ENCODE measurements around the gene UGT1A6.

Gene UGT1A6

DNA sequence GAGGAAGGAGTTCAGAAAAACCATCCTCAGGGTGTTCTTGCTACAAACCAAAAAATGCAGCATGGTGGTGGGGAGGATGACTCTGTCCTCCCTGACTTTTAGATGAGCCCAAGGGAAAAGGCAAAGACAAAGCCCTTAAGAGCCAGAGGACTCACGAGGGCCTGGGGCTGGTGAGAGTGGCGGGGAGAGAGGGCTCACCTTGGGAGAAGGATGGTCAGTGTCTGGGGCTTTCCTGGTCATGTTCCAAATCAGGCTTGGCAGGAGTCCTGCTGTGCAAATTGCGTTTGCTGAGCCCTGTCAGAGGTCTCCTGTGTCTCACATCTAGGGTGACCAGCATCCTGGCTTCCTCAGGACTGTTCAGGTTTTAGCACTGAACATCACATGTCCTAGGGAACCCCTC, 72.1 kb downstream of the UGT1A6 start:
- no peaks in the 10 kb centered on the region for H3K36me3 ChIP-seq
- no peaks in the 10 kb centered on the region for H3K4me1 ChIP-seq (ENCODE audit: control insufficient read depth in 1 of 2, insufficient read depth in 1 of 2, low read depth in 1 of 2, low read length in 1 of 2)
- H3K9me3 ChIP-seq = no peaks in the 10 kb centered on the region
- TF ChIP-seq CTCF (IDR thresholded peaks at IDR 0.05) = no peak
- no peak overlapping the region for H3K27ac ChIP-seq
- H3K27me3 ChIP-seq = peaks cover 13% of the 10 kb centered on the region
- no peak overlapping the region for H3K4me3 ChIP-seq (ENCODE audit: low read depth in 1 of 2, low read length in 1 of 2)

GRCh38 chr2:233766416-233766815, 73.7 kb downstream of the UGT1A6 start:
- Histone ChIP-seq H3K4me3 (ENCODE audit: low read depth in 1 of 2, low read length in 1 of 2) (no peak overlapping the region), H3K27ac (no peak overlapping the region), H3K9me3 (no peaks in the 10 kb centered on the region), H3K27me3 (peaks cover 13% of the 10 kb centered on the region), H3K36me3 (no peaks in the 10 kb centered on the region), H3K4me1 (ENCODE audit: control insufficient read depth in 1 of 2, insufficient read depth in 1 of 2, low read depth in 1 of 2, low read length in 1 of 2) (no peaks in the 10 kb centered on the region)
- TF ChIP-seq CTCF (IDR thresholded peaks at IDR 0.05) = no peak

DNA sequence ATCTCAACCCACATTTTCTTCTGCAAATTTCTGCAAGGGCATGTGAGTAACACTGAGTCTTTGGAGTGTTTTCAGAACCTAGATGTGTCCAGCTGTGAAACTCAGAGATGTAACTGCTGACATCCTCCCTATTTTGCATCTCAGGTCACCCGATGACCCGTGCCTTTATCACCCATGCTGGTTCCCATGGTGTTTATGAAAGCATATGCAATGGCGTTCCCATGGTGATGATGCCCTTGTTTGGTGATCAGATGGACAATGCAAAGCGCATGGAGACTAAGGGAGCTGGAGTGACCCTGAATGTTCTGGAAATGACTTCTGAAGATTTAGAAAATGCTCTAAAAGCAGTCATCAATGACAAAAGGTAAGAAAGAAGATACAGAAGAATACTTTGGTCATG, 75.4 kb downstream of the UGT1A6 start:
- H3K9me3 ChIP-seq = no peaks in the 10 kb centered on the region
- H3K4me1 ChIP-seq (ENCODE audit: control insufficient read depth in 1 of 2, insufficient read depth in 1 of 2, low read depth in 1 of 2, low read length in 1 of 2) = no peaks in the 10 kb centered on the region
- H3K4me3 ChIP-seq (ENCODE audit: low read depth in 1 of 2, low read length in 1 of 2) = no peak overlapping the region
- H3K27ac ChIP-seq = no peak overlapping the region
- TF ChIP-seq CTCF (IDR thresholded peaks at IDR 0.05) = no peak
- H3K36me3 ChIP-seq = no peaks in the 10 kb centered on the region
- peaks cover 13% of the 10 kb centered on the region for H3K27me3 ChIP-seq

- no peak for TF ChIP-seq CTCF (IDR thresholded peaks at IDR 0.05)
- no peaks in the 10 kb centered on the region for H3K36me3 ChIP-seq
- H3K27me3 ChIP-seq = peaks cover 2% of the 10 kb centered on the region
- H3K4me3 ChIP-seq (ENCODE audit: low read depth in 1 of 2, low read length in 1 of 2) = no peak overlapping the region
- H3K27ac ChIP-seq = no peak overlapping the region
- H3K4me1 ChIP-seq (ENCODE audit: control insufficient read depth in 1 of 2, insufficient read depth in 1 of 2, low read depth in 1 of 2, low read length in 1 of 2) = no peaks in the 10 kb centered on the region
- H3K9me3 ChIP-seq = no peaks in the 10 kb centered on the region
These were observed 76.6 kb downstream of the UGT1A6 start for GRCh38 chr2:233769260-233769659.

GRCh38 chr2:233772153-233772552, 79.5 kb downstream of the UGT1A6 start:
- Histone ChIP-seq H3K36me3 (no peaks in the 10 kb centered on the region), H3K4me3 (ENCODE audit: low read depth in 1 of 2, low read length in 1 of 2) (no peak overlapping the region), H3K9me3 (no peaks in the 10 kb centered on the region), H3K27me3 (no peaks in the 10 kb centered on the region), H3K27ac (no peak overlapping the region), H3K4me1 (ENCODE audit: control insufficient read depth in 1 of 2, insufficient read depth in 1 of 2, low read depth in 1 of 2, low read length in 1 of 2) (no peaks in the 10 kb centered on the region)
- no peak for TF ChIP-seq CTCF (IDR thresholded peaks at IDR 0.05)

DNA sequence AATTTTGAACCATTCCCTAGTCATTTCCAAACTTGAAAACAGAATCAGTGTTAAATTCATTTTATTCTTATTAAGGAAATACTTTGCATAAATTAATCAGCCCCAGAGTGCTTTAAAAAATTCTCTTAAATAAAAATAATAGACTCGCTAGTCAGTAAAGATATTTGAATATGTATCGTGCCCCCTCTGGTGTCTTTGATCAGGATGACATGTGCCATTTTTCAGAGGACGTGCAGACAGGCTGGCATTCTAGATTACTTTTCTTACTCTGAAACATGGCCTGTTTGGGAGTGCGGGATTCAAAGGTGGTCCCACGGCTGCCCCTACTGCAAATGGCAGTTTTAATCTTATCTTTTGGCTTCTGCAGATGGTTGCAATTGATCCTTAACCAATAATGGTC, 79.9 kb downstream of the UGT1A6 start:
- no peaks in the 10 kb centered on the region for H3K4me1 ChIP-seq (ENCODE audit: control insufficient read depth in 1 of 2, insufficient read depth in 1 of 2, low read depth in 1 of 2, low read length in 1 of 2)
- H3K27me3 ChIP-seq = no peaks in the 10 kb centered on the region
- no peaks in the 10 kb centered on the region for H3K36me3 ChIP-seq
- no peak for TF ChIP-seq CTCF (IDR thresholded peaks at IDR 0.05)
- no peak overlapping the region for H3K27ac ChIP-seq
- no peak overlapping the region for H3K4me3 ChIP-seq (ENCODE audit: low read depth in 1 of 2, low read length in 1 of 2)
- no peaks in the 10 kb centered on the region for H3K9me3 ChIP-seq
